Hematopoietic multipotent progenitor cell treated with erythropoietin and hydrocortisone succinate and interleukin-3 and kit ligand, for 8 days (in vitro differentiated cells): ENCODE measurements around the gene SGCD.

Experiments used
- DNase-seq: peaks from one replicate; pipeline ENCODE4 v3.0.0-alpha.2; 2015

SGCD gene

DNA sequence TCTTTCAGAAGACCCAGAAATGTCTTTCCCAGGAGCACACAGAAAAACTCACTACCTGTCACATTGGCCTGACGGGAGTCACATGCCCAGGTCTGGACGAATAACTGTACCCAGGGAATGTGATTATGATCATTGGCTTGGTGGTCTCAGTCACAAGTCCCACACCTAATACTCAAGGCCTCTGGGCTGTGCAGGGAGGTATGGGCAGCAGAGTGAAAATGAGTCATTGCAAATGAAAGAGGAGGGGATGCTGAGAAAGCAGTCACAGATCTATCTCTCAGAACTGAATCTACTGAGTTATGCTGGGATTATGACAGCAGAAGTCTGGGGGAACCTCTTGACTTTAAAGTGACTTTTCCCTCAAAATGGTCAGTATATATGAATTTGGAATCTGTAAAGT lies 36.9 kb downstream of the SGCD start:
- DNase-seq: no peak

DNA sequence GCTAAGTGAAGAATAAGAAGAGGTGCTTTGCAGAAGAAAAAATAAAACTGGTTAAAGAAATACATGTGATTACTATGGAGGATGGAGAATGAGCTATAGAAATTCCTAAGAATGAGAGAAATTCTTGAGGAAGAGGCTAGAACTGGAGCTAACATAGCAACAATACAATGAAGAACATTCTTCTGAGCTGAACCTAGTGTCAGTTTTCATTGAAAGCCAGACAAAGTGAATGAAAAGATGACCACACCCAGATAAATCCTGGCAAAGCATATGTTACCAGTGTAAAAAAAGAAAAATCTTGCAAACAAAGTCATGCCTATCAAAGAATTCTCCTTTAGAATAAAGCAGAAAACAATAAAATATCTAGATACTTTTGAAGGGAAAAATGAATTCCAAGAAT lies 39.6 kb downstream of the SGCD start:
- DNase-seq: no peak

- DNase-seq: no peak
These were observed 40.6 kb downstream of the SGCD start for GRCh38 chr5:156367597-156367996.

DNA sequence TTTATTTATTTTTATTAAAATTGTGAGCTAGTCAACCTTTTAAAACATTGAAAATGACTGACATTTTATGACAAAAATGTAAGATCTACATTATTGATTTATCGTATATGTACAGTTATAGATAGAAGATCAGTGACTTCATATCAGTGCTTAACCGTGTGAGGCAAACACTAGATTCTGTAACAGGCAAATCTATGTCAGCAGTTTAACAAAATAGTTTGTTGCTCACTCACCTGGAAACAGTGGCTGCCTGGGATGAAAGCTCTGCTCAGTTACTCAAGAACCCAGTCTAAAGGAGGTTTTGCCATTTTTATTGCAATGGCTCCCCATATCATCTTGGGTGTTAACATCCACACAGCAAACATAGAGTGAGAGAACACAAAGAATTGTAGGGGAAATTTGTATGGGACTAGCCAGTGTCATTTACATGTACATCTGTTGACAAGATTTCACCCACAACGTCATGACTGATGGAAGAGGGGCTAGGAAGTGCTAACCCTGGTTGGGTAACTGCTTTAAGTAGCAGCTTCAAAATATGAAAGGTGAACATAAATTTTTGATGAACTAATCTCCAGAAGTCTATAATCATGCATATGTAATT lies 49.0 kb downstream of the SGCD start:
- no peak for DNase-seq

- no peak for DNase-seq
These were observed 49.8 kb downstream of the SGCD start for GRCh38 chr5:156376751-156377150.

DNA sequence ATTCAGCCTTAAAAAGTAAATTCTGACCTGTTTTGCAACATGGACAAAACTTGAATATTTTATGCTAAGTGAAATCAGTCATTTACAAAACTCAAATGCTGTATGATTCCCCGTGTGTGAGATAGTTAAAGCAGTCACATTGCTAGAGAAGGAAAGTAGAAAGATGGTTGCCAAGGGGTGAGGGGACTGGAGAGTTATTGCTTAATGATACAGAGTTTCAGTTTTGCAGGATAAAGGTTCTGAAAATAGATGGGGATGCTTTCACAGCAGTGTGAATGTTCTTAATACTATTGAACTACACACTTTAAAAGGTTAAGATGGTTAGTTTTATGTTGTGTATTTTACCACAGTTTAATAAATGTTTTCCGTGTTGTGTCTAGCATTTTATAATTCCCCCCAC lies 51.2 kb downstream of the SGCD start:
- DNase-seq: no peak

DNA sequence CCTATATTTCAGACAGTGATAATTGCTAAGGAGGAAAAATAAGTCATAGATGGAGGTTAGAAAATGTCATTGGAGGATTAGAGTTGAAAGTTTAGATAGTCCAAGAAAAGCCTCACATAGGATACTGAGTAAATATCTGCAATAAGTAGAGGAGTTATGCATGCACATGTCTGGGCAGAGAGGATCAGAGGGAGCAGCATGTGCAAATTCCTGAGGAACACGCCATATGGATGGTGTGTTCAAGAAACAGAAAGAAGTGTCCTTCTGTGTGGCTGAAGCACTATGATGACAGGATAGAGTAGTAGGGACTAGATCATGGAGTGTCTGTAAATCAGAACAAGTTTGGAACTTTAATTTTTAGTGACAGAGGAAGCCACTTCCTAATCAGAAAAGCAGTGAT lies 52.2 kb downstream of the SGCD start:
- DNase-seq: no peak

GRCh38 chr5:156380848-156381247 lies 53.9 kb downstream of the SGCD start:
- DNase-seq: no peak

DNA sequence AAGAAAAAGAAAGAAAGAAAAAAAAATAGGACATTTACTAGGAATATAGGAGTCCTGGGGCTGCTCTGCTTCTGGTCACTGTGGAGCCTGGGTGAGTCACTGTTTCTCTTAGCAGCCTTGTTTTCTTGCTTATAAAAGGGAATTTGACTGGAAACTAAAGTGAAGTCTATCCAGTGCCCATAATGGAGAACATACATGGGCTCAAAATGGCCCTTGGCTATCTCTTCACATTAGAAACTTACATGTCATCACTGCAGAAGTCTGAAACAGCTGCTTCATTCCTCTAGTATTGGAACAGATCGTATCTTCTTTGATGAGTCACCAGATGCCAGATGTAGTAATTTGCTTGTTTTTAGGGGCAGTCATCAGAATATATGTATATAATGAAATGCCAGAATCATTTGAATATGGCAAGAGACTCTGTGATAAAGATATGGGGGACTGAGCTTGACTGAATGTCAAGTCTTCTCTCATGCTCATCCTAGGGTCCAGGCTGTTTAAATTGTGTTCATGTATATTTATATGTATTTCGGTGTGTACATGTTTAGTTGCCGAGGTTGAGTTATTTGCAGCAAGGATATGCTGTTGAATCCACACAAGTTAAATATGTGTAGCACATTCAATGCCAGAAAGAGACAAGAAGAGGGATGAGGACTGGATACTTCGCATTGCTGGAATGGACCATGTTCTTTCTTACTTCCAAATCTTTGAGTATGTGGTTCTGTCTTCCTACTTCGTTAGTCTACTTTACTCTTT lies 56.7 kb downstream of the SGCD start:
- DNase-seq: no peak

DNA sequence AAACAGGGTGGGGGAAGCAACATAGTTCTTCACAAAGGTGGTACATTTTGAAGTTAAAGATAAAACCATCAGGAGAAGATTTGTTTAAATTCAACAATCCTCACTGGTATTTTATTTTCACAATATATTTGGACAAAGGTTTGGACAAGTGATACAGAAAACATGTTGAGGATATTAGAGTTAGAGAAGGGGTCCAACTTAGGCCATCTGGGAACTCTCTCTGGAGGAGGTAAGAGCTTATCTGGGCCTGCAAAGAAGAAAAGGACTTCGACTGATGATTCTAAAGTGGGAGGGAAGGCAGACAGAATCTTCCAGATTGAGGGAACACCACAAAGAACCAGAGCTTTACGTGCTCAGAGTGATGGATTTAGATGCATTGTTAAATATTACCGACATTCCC lies 58.5 kb downstream of the SGCD start:
- DNase-seq: no peak

DNA sequence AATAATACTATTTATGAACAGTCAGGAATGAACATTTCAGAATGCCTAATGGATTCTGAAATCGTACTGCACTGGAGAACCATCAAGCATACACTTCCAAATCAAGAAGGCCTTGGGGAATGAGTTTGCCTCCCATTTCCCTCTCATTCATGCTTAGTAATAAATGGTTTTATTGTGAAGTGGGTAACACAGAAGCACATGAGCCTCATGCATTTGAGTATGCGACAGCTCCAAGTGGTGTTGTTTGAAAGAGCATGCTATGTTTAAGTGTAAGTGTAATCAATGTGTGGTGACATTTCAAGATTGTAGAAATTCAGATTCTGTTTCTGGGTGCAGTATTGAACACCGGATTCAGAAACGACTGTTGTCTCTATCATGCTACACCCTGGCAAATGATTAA lies 60.0 kb downstream of the SGCD start:
- DNase-seq: no peak

DNA sequence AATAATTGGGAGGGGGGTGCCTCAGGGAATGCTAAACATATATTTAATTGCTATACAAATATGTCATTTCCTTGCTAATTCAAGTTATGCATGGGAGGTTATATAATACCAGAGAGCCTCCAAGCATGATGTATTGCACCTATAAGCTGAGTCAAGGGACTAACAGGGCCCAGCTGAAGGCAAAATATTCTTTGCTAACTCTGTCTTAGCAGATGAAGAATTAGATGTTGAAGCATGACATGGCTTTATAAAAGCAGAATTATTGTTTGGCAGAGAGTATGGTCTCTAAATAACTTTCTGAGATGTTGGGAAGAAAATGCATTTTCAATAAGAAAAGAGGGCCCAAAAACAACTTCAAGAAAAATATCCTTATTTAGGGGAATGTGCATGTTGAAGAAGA lies 60.4 kb downstream of the SGCD start:
- DNase-seq: no peak

- no peak for DNase-seq
These were observed 61.3 kb downstream of the SGCD start for GRCh38 chr5:156388233-156388632.

DNA sequence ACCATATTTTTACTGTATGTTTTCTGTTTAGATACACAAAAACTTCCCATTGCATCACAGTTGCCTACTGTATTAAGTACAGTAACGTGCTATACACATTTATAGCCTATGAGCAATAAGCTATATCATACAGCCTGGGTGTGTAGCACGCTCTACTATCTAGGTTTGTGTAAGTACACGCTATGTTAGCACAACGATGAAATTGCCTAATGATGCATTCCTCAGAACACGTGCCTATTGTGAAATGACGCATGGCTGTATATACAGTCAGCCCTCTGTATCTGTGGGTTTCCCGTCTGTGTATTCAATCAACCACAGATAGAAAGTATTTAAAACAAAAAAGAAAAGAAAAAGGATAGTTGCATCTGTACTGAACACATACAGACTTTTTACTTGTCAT lies 64.2 kb downstream of the SGCD start:
- DNase-seq: no peak

DNA sequence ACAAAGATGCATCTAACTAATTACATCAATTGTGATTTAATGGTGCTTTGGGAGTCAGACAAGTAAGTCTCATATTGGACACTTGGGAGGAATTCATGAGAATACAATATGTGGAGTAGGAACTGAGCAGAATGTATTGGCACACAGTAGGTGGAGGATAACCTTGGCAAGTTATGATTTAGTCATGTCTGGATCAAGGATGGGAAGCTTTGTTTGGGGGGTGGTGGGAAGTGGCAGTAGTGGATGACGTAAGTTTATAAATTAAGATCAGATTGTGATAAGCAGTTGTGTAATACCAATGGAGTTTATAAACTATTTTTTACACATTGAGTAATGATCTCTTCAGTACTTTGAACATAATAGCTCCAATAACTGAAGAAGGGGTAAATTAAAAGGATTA lies 67.0 kb downstream of the SGCD start:
- no peak for DNase-seq

- no peak for DNase-seq
These were observed 67.8 kb downstream of the SGCD start for GRCh38 chr5:156394642-156395305.

DNA sequence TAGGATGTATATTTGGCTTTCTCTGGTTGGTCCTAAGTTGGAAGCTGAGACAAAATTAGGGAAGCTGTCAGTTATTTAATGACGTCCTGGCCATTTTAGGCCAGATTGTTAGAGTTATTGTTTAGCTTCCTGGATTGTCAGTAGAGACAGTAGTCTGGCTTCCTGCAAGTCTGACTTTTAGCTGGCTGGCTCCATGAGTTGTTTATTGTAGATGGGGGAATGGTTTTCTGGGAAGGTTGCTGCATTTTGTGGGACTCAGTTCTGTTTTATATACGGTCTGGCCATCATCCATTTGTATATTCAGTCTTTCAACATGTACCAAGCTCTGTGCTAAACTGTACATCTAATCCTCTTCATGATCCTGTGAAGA lies 68.3 kb downstream of the SGCD start:
- DNase-seq: no peak

- DNase-seq: no peak
These were observed 69.3 kb downstream of the SGCD start for GRCh38 chr5:156396063-156396829.

- no peak for DNase-seq
These were observed 69.8 kb downstream of the SGCD start for GRCh38 chr5:156396830-156397081.

GRCh38 chr5:156399323-156399722 lies 72.4 kb downstream of the SGCD start:
- DNase-seq: no peak

DNA sequence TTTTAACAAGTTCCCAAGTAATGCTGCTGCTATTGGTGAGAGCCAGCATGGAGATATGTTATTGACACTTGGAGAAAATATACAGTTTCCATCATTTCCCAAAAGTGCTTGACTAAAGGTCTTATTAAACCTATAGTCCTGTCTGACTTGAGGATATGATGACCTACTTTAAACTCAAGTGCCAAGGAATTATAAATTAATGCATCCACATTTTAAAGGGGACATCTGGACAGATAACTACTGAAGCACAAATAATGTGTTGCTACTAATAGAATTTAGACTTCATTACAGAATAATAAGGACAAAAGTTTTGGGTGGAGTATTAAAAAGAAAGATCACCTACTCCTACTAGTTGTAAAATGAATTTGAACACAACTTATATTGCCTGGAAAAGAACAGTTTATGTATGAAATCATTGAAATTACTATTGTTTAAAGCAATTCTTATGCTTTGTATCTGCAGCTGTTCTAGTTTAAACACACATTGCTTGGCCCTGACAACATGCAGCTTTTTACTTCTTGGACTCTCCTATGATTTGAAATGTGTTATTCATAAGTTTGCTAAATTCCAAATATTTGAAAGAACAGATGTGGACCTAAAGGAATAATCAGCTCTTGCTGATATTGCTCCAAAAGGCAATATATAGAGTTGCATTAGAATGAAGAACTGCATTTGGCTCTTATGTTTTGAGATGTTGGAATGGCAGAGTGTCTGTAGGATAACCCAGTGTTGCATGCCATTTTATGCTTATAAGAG lies 73.4 kb downstream of the SGCD start:
- DNase-seq: no peak

GRCh38 chr5:156401804-156402203 lies 74.8 kb downstream of the SGCD start:
- DNase-seq: no peak

- no peak for DNase-seq
These were observed 75.5 kb downstream of the SGCD start for GRCh38 chr5:156402387-156402921.
